Activated naive CD8-positive, alpha-beta T cell treated with anti-CD3 and anti-CD28 coated beads, Interleukin-2, amount 50 U/mL, for 24 hours (primary cell): Measurements from ENCODE around the gene HOXD11.

Experiments used
- ATAC-seq: fragments of 150-1000 bp; cut with Tn5 transposase; one replicate; pipeline ENCODE4 v1.10.0; 2021
- DNase-seq: peaks from one replicate; pipeline ENCODE4 v3.0.0; 2021
- H3K27ac Mint-ChIP-seq: one replicate; pipeline ENCODE4 v1.8.0; 2021; ENCODE audit warnings: mild to moderate bottlenecking, mixed read lengths
- H3K27me3 Mint-ChIP-seq: one replicate; pipeline ENCODE4 v1.8.0; 2021; ENCODE audit warnings: mixed read lengths
- H3K36me3 Mint-ChIP-seq: one replicate; pipeline ENCODE4 v1.8.0; 2021; ENCODE audit warnings: low read depth, mixed read lengths
- H3K4me1 Mint-ChIP-seq: one replicate; pipeline ENCODE4 v1.8.0; 2021; ENCODE audit warnings: mixed read lengths
- H3K4me3 Mint-ChIP-seq: one replicate; pipeline ENCODE4 v1.8.0; 2021; ENCODE audit warnings: mild to moderate bottlenecking, moderate library complexity, mixed read lengths
- H3K9me3 Mint-ChIP-seq: one replicate; pipeline ENCODE4 v1.8.0; 2021; ENCODE audit warnings: mixed read lengths

The HOXD11 gene

DNA sequence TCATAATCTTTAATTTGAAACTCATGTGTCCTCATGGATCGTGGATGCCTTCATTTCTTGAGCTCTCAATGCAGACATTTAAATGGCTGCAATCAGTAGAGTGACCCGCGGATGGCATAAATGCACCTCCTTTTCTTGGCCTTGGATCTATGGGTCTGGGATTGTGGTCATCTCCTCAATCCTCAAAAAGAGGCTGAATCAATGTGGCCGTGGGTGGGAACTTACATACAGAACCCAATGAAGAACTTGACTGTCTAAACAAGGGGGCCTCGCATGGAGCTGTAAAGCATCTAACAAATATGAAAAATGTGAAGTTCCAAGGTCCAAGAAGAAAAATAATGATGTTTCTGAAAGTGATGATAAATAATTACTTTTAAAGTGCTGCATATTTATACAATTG, 11.7 kb upstream of the HOXD11 start:
- DNase-seq (no peak), ATAC-seq (no peak)
- Mint-ChIP-seq H3K9me3 (no peaks in the 10 kb centered on the region), H3K36me3 (no peaks in the 10 kb centered on the region), H3K27me3 (peaks cover 86% of the 10 kb centered on the region), H3K27ac (no peak overlapping the region), H3K4me3 (no peak overlapping the region), H3K4me1 (peaks cover 28% of the 10 kb centered on the region)

GRCh38 chr2:176096243-176096985, 10.7 kb upstream of the HOXD11 start:
- peaks cover 86% of the 10 kb centered on the region for H3K27me3 Mint-ChIP-seq

GRCh38 chr2:176096986-176097819, 9.9 kb upstream of the HOXD11 start:
- ATAC-seq (no peak), DNase-seq (peak; percentile 62)
- H3K4me1 Mint-ChIP-seq, result peaks cover 25% of the 10 kb centered on the region
- H3K36me3 Mint-ChIP-seq, result no peaks in the 10 kb centered on the region
- H3K27ac Mint-ChIP-seq, result no peak overlapping the region
- H3K9me3 Mint-ChIP-seq, result no peaks in the 10 kb centered on the region
- peaks cover 86% of the 10 kb centered on the region for H3K27me3 Mint-ChIP-seq
- peak overlapping the region; percentile 70 for H3K4me3 Mint-ChIP-seq

More at GRCh38 chr2:176096243-176096985, 10.7 kb upstream of the HOXD11 start:
- H3K36me3 Mint-ChIP-seq, result no peaks in the 10 kb centered on the region
- H3K9me3 Mint-ChIP-seq, result no peaks in the 10 kb centered on the region
- H3K27ac Mint-ChIP-seq, result no peak overlapping the region
- peaks cover 28% of the 10 kb centered on the region for H3K4me1 Mint-ChIP-seq
- H3K4me3 Mint-ChIP-seq, result peak overlapping the region; percentile 70
- DNase-seq, result no peak
- ATAC-seq, result no peak

- Mint-ChIP-seq H3K4me1 (peaks cover 25% of the 10 kb centered on the region), H3K9me3 (no peaks in the 10 kb centered on the region), H3K27ac (no peak overlapping the region), H3K36me3 (no peaks in the 10 kb centered on the region), H3K27me3 (peaks cover 92% of the 10 kb centered on the region), H3K4me3 (peak overlapping the region; percentile 19)
- no peak for ATAC-seq
- DNase-seq, result no peak
Observed at GRCh38 chr2:176097820-176098365, 9.2 kb upstream of the HOXD11 start.

GRCh38 chr2:176098366-176099158, 8.5 kb upstream of the HOXD11 start:
- Mint-ChIP-seq H3K9me3 (no peaks in the 10 kb centered on the region), H3K4me1 (peaks cover 21% of the 10 kb centered on the region), H3K4me3 (no peak overlapping the region)

DNA sequence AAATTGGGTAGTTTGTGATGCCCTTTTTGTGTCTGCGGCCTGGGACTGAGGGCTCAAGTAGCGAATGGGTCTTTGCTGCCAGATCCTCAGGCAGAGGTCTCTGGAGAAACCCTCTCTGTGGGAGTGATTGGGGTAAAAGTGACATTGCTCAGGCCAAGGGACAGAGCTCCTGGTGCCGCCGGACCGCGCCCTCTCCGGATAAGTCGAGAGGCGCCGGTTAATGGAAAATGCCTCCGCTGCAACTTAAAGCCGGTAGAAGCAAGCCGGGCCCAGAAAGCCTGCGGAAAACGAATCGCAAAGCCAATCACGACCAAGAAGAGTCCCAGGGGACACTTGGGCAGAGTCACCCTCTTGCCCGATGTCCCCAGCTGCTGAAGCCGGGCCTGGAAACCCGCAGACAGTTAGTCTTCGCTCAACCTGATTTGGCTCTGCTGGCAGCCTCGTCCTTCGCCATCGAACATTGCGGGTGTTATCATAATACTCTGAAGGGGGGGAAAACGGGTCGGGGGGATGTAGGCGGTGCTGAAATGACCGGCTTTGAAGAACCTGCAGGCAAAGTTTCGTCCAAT, 7.8 kb upstream of the HOXD11 start:
- Mint-ChIP-seq H3K27ac (no peak overlapping the region), H3K9me3 (no peaks in the 10 kb centered on the region), H3K27me3 (peaks cover 92% of the 10 kb centered on the region), H3K36me3 (no peaks in the 10 kb centered on the region), H3K4me3 (no peak overlapping the region), H3K4me1 (peaks cover 18% of the 10 kb centered on the region)
- no peak for DNase-seq
- no peak for ATAC-seq

More at GRCh38 chr2:176098366-176099158, 8.5 kb upstream of the HOXD11 start:
- Mint-ChIP-seq H3K27ac (no peak overlapping the region), H3K27me3 (peaks cover 92% of the 10 kb centered on the region), H3K36me3 (no peaks in the 10 kb centered on the region)
- ATAC-seq (no peak), DNase-seq (no peak)

DNA sequence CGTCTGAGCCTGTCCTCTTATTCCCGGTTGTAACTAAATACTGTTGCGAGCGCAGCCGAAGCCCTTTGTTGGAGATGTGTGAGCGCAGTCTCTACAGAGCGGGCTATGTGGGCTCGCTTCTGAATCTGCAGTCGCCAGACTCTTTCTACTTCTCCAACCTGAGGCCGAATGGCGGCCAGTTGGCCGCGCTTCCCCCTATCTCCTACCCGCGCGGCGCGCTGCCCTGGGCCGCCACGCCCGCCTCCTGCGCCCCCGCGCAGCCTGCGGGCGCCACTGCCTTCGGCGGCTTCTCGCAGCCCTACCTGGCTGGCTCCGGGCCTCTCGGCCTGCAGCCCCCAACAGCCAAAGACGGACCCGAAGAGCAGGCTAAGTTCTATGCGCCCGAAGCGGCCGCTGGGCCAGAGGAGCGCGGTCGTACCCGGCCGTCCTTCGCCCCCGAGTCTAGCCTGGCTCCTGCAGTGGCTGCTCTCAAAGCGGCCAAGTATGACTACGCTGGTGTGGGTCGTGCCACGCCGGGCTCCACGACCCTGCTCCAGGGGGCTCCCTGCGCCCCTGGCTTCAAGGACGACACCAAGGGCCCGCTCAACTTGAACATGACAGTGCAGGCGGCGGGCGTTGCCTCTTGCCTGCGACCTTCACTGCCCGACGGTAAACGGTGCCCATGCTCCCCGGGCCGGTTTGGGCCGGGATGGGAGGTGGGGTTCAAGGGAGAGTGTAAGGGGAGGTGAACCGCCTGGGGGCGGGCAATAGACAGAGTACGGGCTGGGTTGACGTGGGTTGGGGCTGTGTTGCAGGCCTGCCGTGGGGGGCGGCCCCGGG, 7.1 kb upstream of the HOXD11 start, which contains the start of gene HOXD12:
HOXD12 (plus strand) TSS at position 68 of the 819 bp plus-strand sequence; CDS start at position 75, 7 bp downstream.
- no peak for DNase-seq
- H3K27ac Mint-ChIP-seq, result no peak within 1 kb of the TSS
- ATAC-seq, result no peak
- H3K36me3 Mint-ChIP-seq, result no peaks in the 10 kb centered on the region
- H3K4me1 Mint-ChIP-seq, result peaks cover 21% of the 10 kb centered on the region
- no peaks in the 10 kb centered on the region for H3K9me3 Mint-ChIP-seq
- no peak within 1 kb of the TSS for H3K4me3 Mint-ChIP-seq
- peaks cover 92% of the 10 kb centered on the region for H3K27me3 Mint-ChIP-seq

DNA sequence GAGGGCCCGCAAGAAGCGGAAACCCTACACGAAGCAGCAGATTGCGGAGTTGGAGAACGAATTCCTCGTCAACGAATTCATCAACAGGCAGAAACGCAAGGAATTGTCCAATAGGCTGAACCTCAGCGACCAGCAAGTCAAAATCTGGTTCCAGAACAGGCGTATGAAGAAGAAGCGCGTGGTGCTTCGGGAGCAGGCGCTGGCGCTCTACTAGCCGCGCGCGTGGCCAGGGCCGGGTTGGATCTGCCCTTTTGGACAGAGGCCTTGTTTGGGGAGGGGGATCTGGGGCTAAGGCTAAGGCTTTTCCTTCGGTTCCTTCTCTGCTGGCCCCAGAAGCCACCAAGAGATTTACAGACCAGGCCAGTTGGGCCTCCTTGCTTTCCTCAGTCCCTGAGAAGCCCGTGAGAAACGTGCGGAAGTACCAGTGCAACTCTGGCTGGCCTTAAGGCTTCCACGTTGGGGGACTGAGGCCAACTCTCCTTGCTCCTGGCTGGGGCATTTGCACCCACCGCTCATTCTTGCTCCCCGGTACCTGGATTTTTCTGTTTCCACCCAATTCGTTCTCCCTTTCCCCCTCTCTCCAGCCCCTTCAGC, 6.4 kb upstream of the HOXD11 start:
- H3K9me3 Mint-ChIP-seq, result no peaks in the 10 kb centered on the region
- H3K27ac Mint-ChIP-seq, result no peak overlapping the region
- DNase-seq (no peak), ATAC-seq (no peak)
- H3K4me3 Mint-ChIP-seq, result no peak overlapping the region
- no peaks in the 10 kb centered on the region for H3K36me3 Mint-ChIP-seq
- H3K4me1 Mint-ChIP-seq, result peaks cover 22% of the 10 kb centered on the region
- peaks cover 92% of the 10 kb centered on the region for H3K27me3 Mint-ChIP-seq

DNA sequence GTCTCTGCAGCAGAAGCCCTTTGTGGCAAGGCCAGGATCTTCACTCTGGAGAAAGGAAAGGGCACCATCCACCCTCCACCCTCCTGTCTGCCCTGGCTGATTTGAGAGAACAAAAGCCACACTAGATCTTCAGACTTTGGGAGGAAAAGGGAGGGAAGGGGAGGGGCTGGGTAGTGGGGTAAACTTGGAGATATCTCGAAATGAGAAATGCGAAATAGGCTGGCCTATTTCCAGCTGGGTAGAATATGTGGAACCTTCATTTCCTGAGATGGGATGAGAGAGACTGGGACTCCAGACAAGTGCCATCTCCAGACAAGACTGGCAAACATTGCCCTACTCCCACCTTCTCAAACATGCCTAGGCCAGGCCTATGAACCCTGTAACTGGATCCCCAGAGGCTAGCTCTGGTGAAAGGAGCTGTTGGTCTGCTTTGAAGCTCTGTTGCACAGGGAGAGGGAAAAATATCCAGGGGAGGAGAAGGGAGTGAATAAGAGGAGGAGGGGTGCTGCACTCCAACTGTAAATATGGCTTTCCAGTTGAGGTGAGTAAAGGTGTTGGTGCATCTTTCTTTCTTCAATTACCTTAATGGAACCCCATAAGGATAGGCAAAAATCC, 5.8 kb upstream of the HOXD11 start:
- Mint-ChIP-seq H3K4me1 (peaks cover 24% of the 10 kb centered on the region), H3K36me3 (no peaks in the 10 kb centered on the region), H3K4me3 (no peak overlapping the region), H3K27ac (no peak overlapping the region), H3K9me3 (no peaks in the 10 kb centered on the region), H3K27me3 (peaks cover 92% of the 10 kb centered on the region)
- no peak for DNase-seq
- no peak for ATAC-seq

- ATAC-seq (no peak), DNase-seq (no peak)
- peaks cover 90% of the 10 kb centered on the region for H3K27me3 Mint-ChIP-seq
- peaks cover 21% of the 10 kb centered on the region for H3K4me1 Mint-ChIP-seq
- no peak overlapping the region for H3K27ac Mint-ChIP-seq
- H3K4me3 Mint-ChIP-seq, result no peak overlapping the region
- no peaks in the 10 kb centered on the region for H3K36me3 Mint-ChIP-seq
- H3K9me3 Mint-ChIP-seq, result no peaks in the 10 kb centered on the region
Observed at GRCh38 chr2:176101842-176102241, 5.2 kb upstream of the HOXD11 start.

DNA sequence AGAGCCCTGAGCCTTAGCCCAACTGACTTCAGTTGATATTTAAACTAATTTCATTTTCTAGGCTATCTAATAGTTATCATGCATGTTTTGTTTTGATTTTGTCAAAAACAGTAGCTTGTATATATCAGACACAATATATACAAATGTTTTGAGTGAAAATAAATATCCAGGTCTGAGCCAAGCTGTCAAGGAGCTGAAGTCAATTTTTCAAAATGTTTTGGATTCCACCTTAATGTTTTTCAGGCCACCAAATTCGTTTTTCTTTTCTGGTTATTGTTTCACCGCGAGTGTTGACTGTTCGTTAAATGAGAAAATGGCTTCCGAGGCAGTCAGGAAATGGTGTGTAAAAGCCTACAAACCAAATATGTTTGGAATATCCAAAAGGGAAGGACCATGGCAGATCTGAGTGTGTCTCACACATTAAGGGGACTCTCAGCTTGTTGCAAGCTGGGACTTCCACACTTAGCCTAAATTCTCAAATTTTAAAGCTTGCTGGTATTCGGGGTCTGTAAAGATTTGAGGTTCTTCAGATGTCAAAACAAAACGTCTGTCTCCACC, 4.7 kb upstream of the HOXD11 start:
- H3K36me3 Mint-ChIP-seq, result no peaks in the 10 kb centered on the region
- H3K4me3 Mint-ChIP-seq, result no peak overlapping the region
- peaks cover 89% of the 10 kb centered on the region for H3K27me3 Mint-ChIP-seq
- H3K27ac Mint-ChIP-seq, result no peak overlapping the region
- peaks cover 20% of the 10 kb centered on the region for H3K4me1 Mint-ChIP-seq
- no peak for ATAC-seq
- no peaks in the 10 kb centered on the region for H3K9me3 Mint-ChIP-seq
- DNase-seq, result no peak

DNA sequence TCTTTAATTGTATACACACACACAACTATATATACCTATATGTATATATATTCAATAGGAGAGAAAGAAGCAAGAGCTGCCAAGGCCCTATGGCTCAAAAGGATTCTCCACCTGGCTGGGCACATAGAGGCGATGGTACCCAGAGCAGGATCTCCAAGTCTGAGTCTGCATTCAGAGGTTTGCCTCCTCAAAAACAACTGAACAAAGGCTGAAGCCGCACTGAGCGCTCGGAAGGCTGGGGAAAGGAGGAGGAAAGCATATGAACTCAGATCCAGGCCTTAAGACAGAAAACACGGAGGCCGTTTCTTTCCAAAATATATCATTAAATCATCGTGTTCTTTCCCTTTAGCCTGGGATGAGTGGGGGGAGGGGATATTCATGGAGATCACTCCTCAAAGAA, 3.9 kb upstream of the HOXD11 start:
- Mint-ChIP-seq H3K4me3 (no peak overlapping the region), H3K9me3 (no peaks in the 10 kb centered on the region), H3K27ac (no peak overlapping the region), H3K27me3 (peaks cover 83% of the 10 kb centered on the region), H3K4me1 (peaks cover 14% of the 10 kb centered on the region), H3K36me3 (no peaks in the 10 kb centered on the region)
- ATAC-seq, result no peak
- DNase-seq, result no peak
